WTC11 (cell line): Measurements from ENCODE around the gene CCDC60. TPM values are rescaled to one million over a fixed set of nuclear protein-coding genes. Genes with fewer than 3 reads are reported as not detected.

Experiments
- ATAC-seq: fragments of 200-7000 bp; cut with Tn5 transposase; 2 replicates; pipeline ENCODE4 v1.10.0; 2021; ENCODE audit warnings: mild to moderate bottlenecking, moderate library complexity
- CTCF ChIA-PET: fragments of 300-600 bp; sonication (Branson Sonifier 250); formaldehyde crosslinking; loops from one replicate; lab custom pipeline; 2021; ENCODE audit warnings: antibody characterized with exemption; lab: Charles Lee
- POLR2A ChIA-PET: fragments of 350-600 bp; sonication (Branson Sonifier 250); formaldehyde crosslinking; loops from one replicate; lab custom pipeline; 2021; ENCODE audit warnings: antibody characterized with exemption; lab: Charles Lee
- DNase-seq: peaks from one replicate; pipeline ENCODE4 v3.0.0; 2021; ENCODE audit warnings: low spot score
- H3K27ac Mint-ChIP-seq: 2 replicates; pipeline ENCODE4 v1.8.0; 2021; ENCODE audit warnings: mixed read lengths
- H3K27me3 Mint-ChIP-seq: 2 replicates; pipeline ENCODE4 v1.8.0; 2021; ENCODE audit warnings: low read depth, mild to moderate bottlenecking, moderate library complexity, mixed read lengths
- H3K36me3 Mint-ChIP-seq: 2 replicates; pipeline ENCODE4 v1.8.0; 2021; ENCODE audit warnings: mixed read lengths
- H3K4me1 Mint-ChIP-seq: 2 replicates; pipeline ENCODE4 v1.8.0; 2022; ENCODE audit warnings: mixed read lengths
- H3K4me3 Mint-ChIP-seq: 2 replicates; pipeline ENCODE4 v1.8.0; 2021; ENCODE audit warnings: mild to moderate bottlenecking, moderate library complexity, mixed read lengths
- H3K9me3 Mint-ChIP-seq: 2 replicates; pipeline ENCODE4 v1.8.0; 2021; ENCODE audit warnings: mixed read lengths
- CDX4 ChIP-seq: fragments of 250-450 bp; sonication (Bioruptor Pico); IDR thresholded peaks from 2 replicates; pipeline ENCODE4 v1.9.0; 2021; ENCODE audit warnings: moderate library complexity, mild to moderate bottlenecking, inconsistent platforms, borderline replicate concordance
- CREB1 ChIP-seq: sonication (generic); formaldehyde crosslinking; IDR thresholded peaks from 2 replicates; pipeline ENCODE4 v1.8.0; 2023; ENCODE audit warnings: mild to moderate bottlenecking, missing genetic modification reagents
- ELF4 ChIP-seq: sonication (generic); formaldehyde crosslinking; IDR thresholded peaks from 2 replicates; pipeline ENCODE4 v1.8.1; 2022; ENCODE audit warnings: low read depth, mild to moderate bottlenecking, moderate library complexity, missing genetic modification reagents
- GABPB1 ChIP-seq: sonication (generic); formaldehyde crosslinking; IDR thresholded peaks from 2 replicates; pipeline ENCODE4 v1.8.1; 2023; ENCODE audit warnings: mild to moderate bottlenecking, missing genetic modification reagents
- GTF2I ChIP-seq: fragments of 250-450 bp; sonication (Bioruptor Pico); conservative IDR thresholded peaks from 2 replicates; pipeline ENCODE4 v1.4.0; 2021; ENCODE audit warnings: mild to moderate bottlenecking
- IRF2 ChIP-seq: sonication (generic); formaldehyde crosslinking; IDR thresholded peaks from 2 replicates; pipeline ENCODE4 v1.8.0; 2022; ENCODE audit warnings: low read depth, missing genetic modification reagents, borderline replicate concordance
- MLX ChIP-seq: sonication (generic); formaldehyde crosslinking; IDR thresholded peaks from 2 replicates; pipeline ENCODE4 v1.8.1; 2023; ENCODE audit warnings: mild to moderate bottlenecking, missing genetic modification reagents, moderate library complexity
- NR2C2 ChIP-seq: sonication (generic); formaldehyde crosslinking; IDR thresholded peaks from 2 replicates; pipeline ENCODE4 v1.8.0; 2022; ENCODE audit warnings: mild to moderate bottlenecking, missing genetic modification reagents
- OVOL2 ChIP-seq: fragments of 250-450 bp; sonication (Bioruptor Pico); IDR thresholded peaks from 2 replicates; pipeline ENCODE4 v1.9.0; 2021; ENCODE audit warnings: mild to moderate bottlenecking, borderline replicate concordance
- RORB ChIP-seq: fragments of 250-450 bp; sonication (Bioruptor Pico); IDR thresholded peaks from 2 replicates; pipeline ENCODE4 v1.9.0; 2021; ENCODE audit warnings: mild to moderate bottlenecking
- SMAD3 ChIP-seq: sonication (generic); formaldehyde crosslinking; IDR thresholded peaks from 2 replicates; pipeline ENCODE4 v1.8.0; 2022; ENCODE audit warnings: missing genetic modification reagents, mild to moderate bottlenecking, borderline replicate concordance
- SMAD4 ChIP-seq: sonication (generic); formaldehyde crosslinking; IDR thresholded peaks from 2 replicates; pipeline ENCODE4 v1.8.0; 2022; ENCODE audit warnings: mild to moderate bottlenecking, missing genetic modification reagents
- SOX15 ChIP-seq: fragments of 250-450 bp; sonication (Bioruptor Pico); IDR thresholded peaks from 2 replicates; pipeline ENCODE4 v1.9.0; 2021; ENCODE audit warnings: mild to moderate bottlenecking
- TEAD1 ChIP-seq: sonication (generic); formaldehyde crosslinking; IDR thresholded peaks from 2 replicates; pipeline ENCODE4 v1.8.0; 2022; ENCODE audit warnings: mild to moderate bottlenecking, missing genetic modification reagents
- ZBTB43 ChIP-seq: sonication (generic); formaldehyde crosslinking; IDR thresholded peaks from 2 replicates; pipeline ENCODE4 v1.8.1; 2023; ENCODE audit warnings: mild to moderate bottlenecking, missing genetic modification reagents
- ZNF416 ChIP-seq: fragments of 250-450 bp; sonication (Bioruptor Pico); IDR thresholded peaks from 2 replicates; pipeline ENCODE4 v1.9.0; 2021; ENCODE audit warnings: mild to moderate bottlenecking, inconsistent platforms
- ZNF423 ChIP-seq: fragments of 250-450 bp; sonication (Bioruptor Pico); IDR thresholded peaks from 2 replicates; pipeline ENCODE4 v2.1.2; 2022; ENCODE audit warnings: mild to moderate bottlenecking, moderate library complexity
- ZNF532 ChIP-seq: fragments of 250-450 bp; sonication (Bioruptor Pico); IDR thresholded peaks from 2 replicates; pipeline ENCODE4 v1.9.0; 2021; ENCODE audit warnings: mild to moderate bottlenecking, borderline replicate concordance
- total RNA-seq: library from RNA; stranded (reverse); gene quantifications from 3 replicates; pipeline ENCODE4 v1.2.3, GENCODE V29; 2021
- TF ChIP-seq, protein P1 (sequence below): fragments of 250-450 bp; sonication (Bioruptor Pico); IDR thresholded peaks from 2 replicates; pipeline ENCODE4 v1.8.0; 2021; ENCODE audit warnings: mild to moderate bottlenecking
- TF ChIP-seq, protein P2 (sequence below): sonication (generic); formaldehyde crosslinking; IDR thresholded peaks from 2 replicates; pipeline ENCODE4 v1.8.1; 2022; ENCODE audit warnings: low read depth, missing genetic modification reagents, borderline replicate concordance

Gene CCDC60
- total RNA-seq, 1 experiment from 2014 or later = 1.1 TPM

DNA sequence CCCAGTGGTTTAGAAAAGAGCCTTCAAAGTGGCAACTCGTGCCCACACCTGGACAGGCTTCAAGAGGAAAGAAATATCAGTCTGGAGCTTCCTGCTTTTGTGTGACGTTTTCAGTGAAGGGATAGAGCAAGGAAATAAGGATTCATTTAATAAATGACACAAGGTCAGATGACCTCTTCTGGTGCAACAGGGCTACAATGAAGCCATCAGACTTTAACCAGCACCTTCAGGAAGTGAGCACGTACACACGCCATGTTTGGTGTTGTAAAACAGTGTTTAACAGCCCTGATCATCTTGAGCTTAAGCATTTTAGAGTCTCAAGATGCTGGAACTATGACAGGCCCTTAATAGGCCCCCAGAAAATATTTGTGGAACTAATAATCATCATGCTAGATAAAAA, 59.1 kb downstream of the CCDC60 start:
- H3K4me3 Mint-ChIP-seq = no peak overlapping the region
- H3K36me3 Mint-ChIP-seq = peaks cover 21% of the 10 kb centered on the region
- H3K27me3 Mint-ChIP-seq = peaks cover 10% of the 10 kb centered on the region; the same call in 1 of the 2 replicates
- POLR2A ChIA-PET = interaction anchor here (0.6 kb wide), 1 partner anchor 26 kb away, joined by 5 read pairs; no protein-coding TSS in a partner anchor
- no peak for DNase-seq
- peaks cover 34% of the 10 kb centered on the region for H3K4me1 Mint-ChIP-seq
- no peak for TF ChIP-seq ZNF416 (CRISPR knock-in tag)
- TF ChIP-seq GABPB1 = no peak
- TF ChIP-seq SMAD4 (CRISPR knock-in tag) = no peak
- no peak for TF ChIP-seq NR2C2
- no peak for TF ChIP-seq SOX15 (CRISPR knock-in tag)
- TF ChIP-seq ELF4 (CRISPR knock-in tag) = no peak
- TF ChIP-seq, protein P1, sequence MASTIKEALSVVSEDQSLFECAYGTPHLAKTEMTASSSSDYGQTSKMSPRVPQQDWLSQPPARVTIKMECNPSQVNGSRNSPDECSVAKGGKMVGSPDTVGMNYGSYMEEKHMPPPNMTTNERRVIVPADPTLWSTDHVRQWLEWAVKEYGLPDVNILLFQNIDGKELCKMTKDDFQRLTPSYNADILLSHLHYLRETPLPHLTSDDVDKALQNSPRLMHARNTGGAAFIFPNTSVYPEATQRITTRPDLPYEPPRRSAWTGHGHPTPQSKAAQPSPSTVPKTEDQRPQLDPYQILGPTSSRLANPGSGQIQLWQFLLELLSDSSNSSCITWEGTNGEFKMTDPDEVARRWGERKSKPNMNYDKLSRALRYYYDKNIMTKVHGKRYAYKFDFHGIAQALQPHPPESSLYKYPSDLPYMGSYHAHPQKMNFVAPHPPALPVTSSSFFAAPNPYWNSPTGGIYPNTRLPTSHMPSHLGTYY = no peak
- TF ChIP-seq, all 79 proteins: peak for 0
- peaks cover 33% of the 10 kb centered on the region for H3K9me3 Mint-ChIP-seq
- no peak for ATAC-seq
- CTCF ChIA-PET = no interaction called here
- H3K27ac Mint-ChIP-seq = no peak overlapping the region

- no peak overlapping the region for H3K27ac Mint-ChIP-seq
- ChIA-PET CTCF (no interaction called here), POLR2A (no interaction called here)
- no peak overlapping the region for H3K4me3 Mint-ChIP-seq
- peaks cover 7% of the 10 kb centered on the region for H3K4me1 Mint-ChIP-seq
- no peak for DNase-seq
- H3K27me3 Mint-ChIP-seq = peaks cover 10% of the 10 kb centered on the region
- no peak for ATAC-seq
- peaks cover 51% of the 10 kb centered on the region for H3K9me3 Mint-ChIP-seq
- no peak for TF ChIP-seq IRF2 (CRISPR knock-in tag)
- no peak for TF ChIP-seq CDX4 (CRISPR knock-in tag)
- no peak for TF ChIP-seq ZNF532
- no peak for TF ChIP-seq CREB1
- no peak for TF ChIP-seq ZNF423 (CRISPR knock-in tag)
- no peak for TF ChIP-seq MLX
- TF ChIP-seq GABPB1 = no peak
- no peak for TF ChIP-seq TEAD1 (CRISPR knock-in tag)
- TF ChIP-seq GTF2I = no peak
- TF ChIP-seq, protein P2, sequence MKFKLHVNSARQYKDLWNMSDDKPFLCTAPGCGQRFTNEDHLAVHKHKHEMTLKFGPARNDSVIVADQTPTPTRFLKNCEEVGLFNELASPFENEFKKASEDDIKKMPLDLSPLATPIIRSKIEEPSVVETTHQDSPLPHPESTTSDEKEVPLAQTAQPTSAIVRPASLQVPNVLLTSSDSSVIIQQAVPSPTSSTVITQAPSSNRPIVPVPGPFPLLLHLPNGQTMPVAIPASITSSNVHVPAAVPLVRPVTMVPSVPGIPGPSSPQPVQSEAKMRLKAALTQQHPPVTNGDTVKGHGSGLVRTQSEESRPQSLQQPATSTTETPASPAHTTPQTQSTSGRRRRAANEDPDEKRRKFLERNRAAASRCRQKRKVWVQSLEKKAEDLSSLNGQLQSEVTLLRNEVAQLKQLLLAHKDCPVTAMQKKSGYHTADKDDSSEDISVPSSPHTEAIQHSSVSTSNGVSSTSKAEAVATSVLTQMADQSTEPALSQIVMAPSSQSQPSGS (CRISPR knock-in tag) = no peak
- no peak for TF ChIP-seq SMAD3 (CRISPR knock-in tag)
- TF ChIP-seq ZBTB43 (CRISPR knock-in tag) = no peak
- TF ChIP-seq OVOL2 = no peak
- no peak for TF ChIP-seq RORB (CRISPR knock-in tag)
- peaks cover 32% of the 10 kb centered on the region for H3K36me3 Mint-ChIP-seq
Measured at GRCh38 chr12:119397540-119397939, 63.0 kb downstream of the CCDC60 start.
